Effector CD4-positive, alpha-beta T cell (primary cell): ENCODE results near the gene CENPX.

ENCODE experiments used
- DNase-seq: peaks from one replicate; pipeline ENCODE4 v3.0.0-alpha.2; 2020
- total RNA-seq: gene quantifications from one replicate; lab custom pipeline; 2026; lab: John Stamatoyannopoulos, UW

The CENPX gene
- total RNA-seq: 6.9 reads per million, percentile 25 among the genes with 10 or more reads in this experiment

- DNase-seq: no peak
Observed at GRCh38 chr17:82022310-82022980, at the start of gene CENPX. TSS of gene CENPX (minus strand) at chr17:82022878. CDS start at chr17:82022861, 17 bp downstream.

DNA sequence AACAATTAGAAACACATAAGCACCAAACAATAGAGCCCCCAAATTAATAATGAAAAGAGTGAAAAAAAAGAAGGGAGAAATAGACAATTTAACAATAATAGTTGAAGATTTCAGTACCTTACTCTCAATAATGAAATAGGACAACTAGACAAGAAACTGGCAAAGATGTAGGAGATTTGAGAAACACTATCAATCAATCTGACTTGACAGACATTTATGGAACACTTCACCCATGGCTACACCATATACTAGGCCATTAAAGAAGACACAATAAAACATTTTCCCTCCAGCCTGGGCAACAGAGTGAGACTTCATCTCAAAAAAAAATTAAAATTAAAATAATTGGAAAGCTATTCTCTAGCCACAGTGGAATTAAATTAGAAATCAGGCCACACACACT lies 47.9 kb upstream of the CENPX start:
- no peak for DNase-seq

- peak; percentile 60 for DNase-seq
Observed at GRCh38 chr17:82065638-82066303, 43.1 kb upstream of the CENPX start, which contains the start of gene DUS1L. TSS of gene DUS1L (minus strand) at chr17:82065804. CDS start at chr17:82065059, 745 bp downstream.

DNA sequence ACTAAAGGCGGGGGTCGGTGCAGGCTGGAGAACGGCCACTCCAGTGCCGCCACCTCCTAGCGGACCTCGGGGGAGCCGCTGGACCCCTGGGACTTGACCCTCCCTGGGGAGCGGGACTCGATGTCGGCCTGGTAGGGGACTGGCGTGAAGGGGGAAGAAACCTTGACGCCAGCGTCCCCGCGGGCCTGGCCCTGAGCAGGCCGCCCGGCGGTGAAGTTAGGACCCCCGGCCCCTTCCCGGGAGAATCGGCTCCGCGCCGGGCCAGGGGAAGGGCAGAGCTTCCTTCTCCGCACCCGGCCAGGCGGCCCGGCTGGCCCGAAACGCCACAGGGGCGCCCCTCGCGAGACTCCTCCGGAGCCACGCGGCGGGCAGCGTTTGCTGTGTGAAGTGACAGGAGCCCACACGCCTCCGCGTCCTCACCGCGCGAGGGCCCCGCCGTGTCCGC lies 42.5 kb upstream of the CENPX start:
- DNase-seq: no peak

GRCh38 chr17:82064433-82065192 lies 41.9 kb upstream of the CENPX start:
- DNase-seq: no peak

GRCh38 chr17:82063424-82064415 lies 41.0 kb upstream of the CENPX start:
- no peak for DNase-seq

- DNase-seq: no peak
Observed at GRCh38 chr17:82062984-82063368, 40.3 kb upstream of the CENPX start.

DNA sequence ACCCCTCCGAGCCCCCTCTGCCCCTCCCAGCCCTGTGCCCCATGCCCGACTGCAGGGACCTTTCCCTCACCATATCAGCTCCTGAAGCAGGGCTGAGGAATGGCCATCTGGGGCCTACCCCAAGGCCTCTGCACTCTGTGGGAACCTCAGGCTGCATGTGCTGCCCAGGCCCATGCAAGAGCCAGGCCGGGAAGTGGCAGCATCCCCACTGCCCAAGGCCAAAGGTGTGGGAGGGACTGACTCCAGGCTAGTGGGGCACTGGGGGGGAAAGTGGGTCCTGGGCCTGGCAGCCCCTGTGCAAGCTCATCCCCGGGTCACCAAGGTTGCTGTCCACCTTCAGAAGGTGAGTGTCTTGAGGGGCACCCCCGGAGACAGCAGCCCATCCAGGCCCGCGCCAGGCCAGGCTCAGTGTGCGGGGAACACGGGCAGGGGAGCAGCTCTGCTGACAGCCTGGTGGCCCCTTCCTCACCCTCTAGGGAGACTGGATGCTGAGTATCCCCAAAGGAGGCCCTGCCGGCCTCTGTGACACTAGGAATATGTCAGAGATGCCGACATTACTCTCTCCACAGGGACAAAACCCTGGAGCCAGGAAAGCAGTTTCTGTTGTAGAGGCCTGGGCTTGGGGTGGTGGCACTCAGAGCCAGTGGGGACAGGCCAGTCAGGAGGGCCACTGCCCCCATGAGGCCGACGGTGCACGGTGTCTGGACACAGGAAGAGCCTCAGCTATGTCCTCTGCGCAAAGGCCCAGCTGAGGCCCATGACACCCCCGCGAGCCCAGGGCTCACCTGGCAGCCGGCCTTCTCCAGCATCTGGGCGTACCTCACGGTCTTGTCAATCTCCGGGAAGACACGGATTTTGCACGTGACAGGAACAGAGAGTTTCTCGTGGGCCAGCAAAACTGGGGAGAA lies 39.7 kb upstream of the CENPX start:
- DNase-seq: no peak

DNA sequence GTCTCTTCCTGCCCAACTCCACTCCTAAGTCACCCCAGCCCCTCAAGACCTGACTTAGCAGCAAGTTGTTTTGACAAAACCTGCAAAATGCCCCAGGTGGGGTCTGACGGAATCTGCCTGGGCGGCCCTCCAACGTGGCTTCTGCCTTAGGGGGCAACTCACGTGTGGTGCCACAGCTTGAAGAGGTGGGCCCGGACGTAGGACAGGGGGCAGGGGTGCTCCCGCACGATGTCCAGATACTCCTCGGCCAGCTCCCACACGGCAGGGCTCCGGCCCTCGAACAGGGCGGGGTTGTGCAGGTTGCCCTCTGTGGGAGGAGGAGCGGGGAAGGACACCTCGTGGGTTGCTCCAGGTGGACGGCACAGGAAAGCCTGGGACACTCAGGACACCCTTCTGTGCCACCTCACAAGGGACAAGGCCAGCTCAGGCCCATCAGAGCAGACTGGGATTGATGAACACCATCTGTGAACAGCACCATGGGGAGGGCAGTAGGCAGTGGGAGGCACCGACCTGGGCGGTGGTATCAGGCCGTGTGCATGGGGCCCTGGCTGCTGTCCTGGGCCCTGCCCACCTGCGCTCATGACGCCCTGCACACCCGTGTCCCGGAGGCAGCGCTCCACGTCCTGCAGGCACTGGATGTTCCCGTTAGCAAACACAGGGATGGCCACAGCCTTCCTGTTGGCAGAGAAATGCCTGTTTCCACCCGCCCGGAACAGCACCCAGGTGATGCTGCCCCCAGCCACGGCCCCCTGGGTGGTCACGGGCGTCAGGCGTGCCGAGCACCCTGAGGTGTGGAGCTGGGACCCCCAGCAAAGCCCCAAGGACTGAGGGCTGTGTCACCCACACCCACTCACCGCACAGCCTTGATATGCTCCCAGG lies 38.6 kb upstream of the CENPX start:
- no peak for DNase-seq

DNA sequence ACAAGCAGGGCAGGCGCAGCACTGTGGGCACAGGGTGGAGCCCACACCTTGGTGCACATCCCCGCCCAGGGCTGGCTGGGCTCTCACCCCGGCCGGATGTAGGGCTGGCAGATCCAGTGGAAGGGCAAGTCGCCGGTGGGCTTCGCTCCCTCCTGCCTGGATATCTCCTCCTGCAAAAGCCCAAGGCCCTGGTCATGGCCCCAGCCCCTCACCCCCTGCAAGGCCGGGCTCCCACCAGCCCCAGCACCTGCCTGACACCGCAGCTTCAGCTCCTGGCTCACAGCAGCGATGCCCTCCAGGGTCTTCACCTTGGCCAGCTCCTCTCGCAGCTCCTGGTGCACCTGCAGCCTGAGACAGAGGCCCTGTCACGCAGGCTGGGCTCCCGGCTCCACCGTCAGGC lies 37.9 kb upstream of the CENPX start:
- no peak for DNase-seq

DNA sequence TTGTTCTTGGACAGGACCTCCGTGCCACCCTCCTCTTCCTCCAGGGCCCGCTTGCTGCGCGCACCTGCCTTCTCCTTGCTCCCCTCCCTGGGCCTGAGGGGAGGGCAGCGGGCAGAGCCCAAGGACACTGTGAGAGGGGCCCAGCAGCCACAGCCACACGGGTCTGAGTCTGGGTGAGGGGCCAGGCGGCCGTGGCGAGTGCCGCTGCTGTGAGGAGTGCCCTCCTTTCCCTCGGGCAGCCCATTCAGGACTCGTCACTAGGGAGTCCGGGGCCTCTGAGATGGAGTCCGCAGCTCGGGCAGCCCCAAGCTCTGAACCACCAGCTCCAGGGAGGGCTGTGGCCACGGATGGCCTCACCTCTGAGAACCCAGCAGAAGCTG lies 37.3 kb upstream of the CENPX start:
- no peak for DNase-seq

DNA sequence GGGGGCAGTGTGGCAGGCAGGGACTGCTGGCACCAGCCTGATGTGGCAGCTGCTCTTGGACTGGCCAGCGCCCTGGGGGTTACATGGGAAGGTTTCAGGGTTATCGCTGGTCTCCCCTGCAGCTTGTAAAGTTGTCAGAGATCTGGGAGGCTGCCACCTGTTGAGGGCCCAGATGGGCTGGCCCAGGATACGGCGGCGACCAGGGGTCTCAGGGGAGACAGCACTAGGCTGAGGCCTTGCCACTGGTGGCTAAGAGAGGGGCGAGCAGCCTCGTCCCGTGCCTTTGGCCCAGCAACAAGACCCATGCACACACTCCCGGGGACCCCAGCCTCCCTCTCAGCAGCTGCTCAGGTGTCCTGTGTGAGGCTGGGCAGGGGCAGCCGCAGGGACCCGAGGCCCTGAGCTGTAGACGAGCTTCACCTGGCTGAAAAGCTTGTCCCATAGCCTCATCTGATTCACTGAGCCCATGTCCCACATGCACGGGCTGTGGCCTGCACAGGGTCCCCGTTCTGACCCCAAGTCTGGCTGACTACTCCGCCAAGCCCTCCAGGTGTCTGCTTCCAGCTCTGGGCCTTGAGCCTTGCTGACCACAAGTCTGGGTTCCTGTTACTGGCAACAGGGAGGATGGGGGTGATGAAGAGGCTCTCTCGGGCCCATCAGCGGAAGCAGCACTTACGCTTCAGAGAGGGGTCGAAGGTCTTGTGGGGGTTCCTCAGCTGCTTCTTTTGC lies 36.8 kb upstream of the CENPX start:
- no peak for DNase-seq

- no peak for DNase-seq
Observed at GRCh38 chr17:82058855-82059249, 36.2 kb upstream of the CENPX start.

GRCh38 chr17:82058230-82058854 lies 35.7 kb upstream of the CENPX start:
- no peak for DNase-seq

DNA sequence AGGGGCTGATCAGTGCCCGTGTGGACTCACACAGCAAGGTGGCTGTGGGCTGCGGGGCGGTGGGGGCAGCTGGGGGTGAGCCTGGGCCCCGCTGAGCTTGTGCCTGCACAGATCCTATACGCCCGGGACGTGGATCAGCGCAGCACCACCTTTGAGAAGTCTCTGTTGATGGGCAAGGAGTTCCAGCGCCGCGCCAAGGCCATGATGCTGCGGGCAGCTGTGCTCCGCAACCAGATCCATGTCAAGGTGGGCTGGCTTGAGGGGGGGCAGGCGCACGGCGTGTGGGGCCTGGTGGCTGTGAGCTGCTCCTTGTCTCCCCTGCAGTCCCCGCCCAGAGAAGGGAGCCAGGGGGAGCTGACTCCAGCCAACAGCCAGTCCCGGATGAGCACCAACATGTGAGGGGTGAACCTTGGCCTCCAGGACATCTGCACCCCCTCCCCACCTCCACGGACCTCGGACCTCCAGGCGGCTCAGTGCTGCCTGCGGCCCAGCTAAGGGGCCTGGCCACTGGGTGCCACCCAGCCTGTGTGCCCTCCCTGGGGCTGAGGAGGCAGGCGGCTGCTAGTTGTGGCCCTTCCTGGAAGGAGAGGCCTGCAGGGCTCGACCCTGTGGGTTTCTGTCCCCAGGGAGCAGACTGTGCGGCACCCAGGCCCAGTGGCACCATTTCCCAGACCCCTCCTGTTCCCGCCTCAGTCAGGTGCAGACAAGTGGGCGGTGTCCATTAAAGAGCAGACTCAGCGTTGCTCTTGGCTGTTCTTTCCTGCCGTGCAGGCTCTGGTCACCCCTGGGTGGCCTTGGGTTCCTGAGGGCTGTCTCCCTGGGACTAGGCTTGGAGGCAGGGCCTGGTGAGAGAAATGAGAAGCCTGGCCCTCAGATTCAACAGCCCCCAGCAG lies 34.3 kb upstream of the CENPX start:
- peak; percentile 1 for DNase-seq

GRCh38 chr17:82055965-82056728 lies 33.5 kb upstream of the CENPX start:
- no peak for DNase-seq
